PFSK-1 (cell line): ENCODE data around the gene PRR7.

ENCODE experiments used
- FOXP2 ChIP-seq: optimal IDR thresholded peaks from 2 replicates; pipeline ENCODE3; 2011; ENCODE audit warnings: borderline replicate concordance, control low read depth, inconsistent platforms; ENCODE audit not compliant: insufficient read depth; ENCODE audit errors: extremely low read length, extremely low read depth
- POLR2AphosphoS5 ChIP-seq: IDR thresholded peaks from 2 replicates; pipeline ENCODE4 v1.6.1; 2012; ENCODE audit warnings: low read depth, mild to moderate bottlenecking, control low read depth, low read length, moderate library complexity
- REST ChIP-seq, 2 experiments: IDR thresholded peaks; 2 replicates each; pipeline versions ENCODE4 v1.6.1 to v1.8.0; 2011 to 2012; ENCODE audit warnings: low read depth in 2 of 2, low read length in 2 of 2, control low read depth in 1 of 2, inconsistent platforms in 1 of 2, mild to moderate bottlenecking in 1 of 2, moderate library complexity in 1 of 2; ENCODE audit not compliant: insufficient read depth in 1 of 2
- SIN3A ChIP-seq: IDR thresholded peaks from 2 replicates; pipeline ENCODE4 v1.6.1; 2012; ENCODE audit warnings: mild to moderate bottlenecking, low read length, moderate library complexity, borderline replicate concordance; ENCODE audit not compliant: insufficient read depth
- TAF1 ChIP-seq: IDR thresholded peaks from 2 replicates; pipeline ENCODE4 v1.6.1; 2012; ENCODE audit warnings: low read length, control low read depth, borderline replicate concordance; ENCODE audit not compliant: insufficient read depth

PRR7 gene

GRCh38 chr5:177450667-177451424 is 4.2 kb downstream of the PRR7 start:
- no peak for TF ChIP-seq POLR2AphosphoS5
- no peak for TF ChIP-seq FOXP2
- TF ChIP-seq REST (IDR thresholded peaks at IDR 0.05; ENCODE audit: insufficient read depth in 1 of 2, low read depth in 2 of 2, low read length in 2 of 2): no peak
- no peak for TF ChIP-seq SIN3A
- TF ChIP-seq TAF1: no peak

- no peak for TF ChIP-seq POLR2AphosphoS5
- no peak for TF ChIP-seq FOXP2
- no peak for TF ChIP-seq REST (IDR thresholded peaks at IDR 0.05; ENCODE audit: insufficient read depth in 1 of 2, low read depth in 2 of 2, low read length in 2 of 2)
- no peak for TF ChIP-seq TAF1
- no peak for TF ChIP-seq SIN3A
Measured at GRCh38 chr5:177452688-177453638, 6.3 kb downstream of the PRR7 start.

GRCh38 chr5:177453852-177454396 is 7.3 kb downstream of the PRR7 start:
- TF ChIP-seq TAF1: no peak
- no peak for TF ChIP-seq FOXP2
- TF ChIP-seq SIN3A: no peak

GRCh38 chr5:177454397-177455035 is 7.9 kb downstream of the PRR7 start:
- TF ChIP-seq POLR2AphosphoS5: no peak; the same call in 1 of the 2 replicates
- no peak for TF ChIP-seq REST (IDR thresholded peaks at IDR 0.05; ENCODE audit: insufficient read depth in 1 of 2, low read depth in 2 of 2, low read length in 2 of 2)
- TF ChIP-seq FOXP2: no peak
- no peak for TF ChIP-seq TAF1
- no peak for TF ChIP-seq SIN3A
